ENCODE data around the gene CDC42. TPM values are rescaled to one million over a fixed set of nuclear protein-coding genes. Genes with fewer than 3 reads are reported as not detected.

CDC42 gene
- total RNA-seq, 4 donors from 2014 or later, result 186 to 260 (median 205) TPM

DNA sequence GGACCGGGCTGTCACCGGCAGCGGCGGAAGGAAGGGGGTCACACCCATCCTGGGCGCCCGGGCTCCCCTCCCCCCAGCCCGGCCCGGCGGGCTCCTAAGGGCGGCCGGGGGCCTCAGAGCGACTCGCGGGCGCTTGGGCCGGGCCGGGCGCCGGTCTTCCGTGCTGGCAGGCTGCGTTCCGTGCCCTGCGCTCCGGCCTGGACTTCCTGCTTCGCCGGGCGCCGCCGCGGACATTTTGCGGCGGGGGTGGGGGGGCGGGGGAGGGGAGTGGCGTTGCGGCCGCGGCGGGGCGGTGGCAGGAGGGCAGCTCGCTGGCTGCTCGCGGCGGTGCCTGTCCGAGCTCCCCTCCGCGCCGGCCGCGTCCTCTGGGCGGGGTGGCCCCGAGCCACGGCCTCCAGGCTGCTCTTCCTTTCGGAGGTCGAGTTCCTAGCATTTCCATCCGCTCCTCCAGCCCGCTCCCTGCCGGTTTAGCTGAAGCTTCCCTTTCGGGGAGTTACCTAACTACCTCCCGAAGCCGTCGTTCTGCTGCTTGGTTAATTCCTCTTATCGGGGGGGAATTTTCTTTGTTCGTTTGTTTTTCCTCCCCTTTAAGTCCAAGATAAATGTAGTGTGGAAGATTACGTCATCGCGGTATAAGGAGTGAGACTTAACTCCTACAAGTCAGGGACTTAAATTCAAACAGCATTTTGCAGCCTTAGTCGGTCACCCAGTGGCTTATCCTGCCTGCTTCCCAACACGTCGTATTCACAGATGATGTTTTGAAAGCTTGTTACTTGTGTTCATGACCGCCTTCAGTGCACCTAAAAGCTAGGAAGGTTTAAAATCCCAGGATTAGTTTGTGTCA lies 730 bp downstream of the CDC42 start:
- ATAC-seq (ENCODE audit: low FRiP score) (peak; percentile 58), DNase-seq (ENCODE audit: low spot score) (no peak)
- TF ChIP-seq, protein P1, sequence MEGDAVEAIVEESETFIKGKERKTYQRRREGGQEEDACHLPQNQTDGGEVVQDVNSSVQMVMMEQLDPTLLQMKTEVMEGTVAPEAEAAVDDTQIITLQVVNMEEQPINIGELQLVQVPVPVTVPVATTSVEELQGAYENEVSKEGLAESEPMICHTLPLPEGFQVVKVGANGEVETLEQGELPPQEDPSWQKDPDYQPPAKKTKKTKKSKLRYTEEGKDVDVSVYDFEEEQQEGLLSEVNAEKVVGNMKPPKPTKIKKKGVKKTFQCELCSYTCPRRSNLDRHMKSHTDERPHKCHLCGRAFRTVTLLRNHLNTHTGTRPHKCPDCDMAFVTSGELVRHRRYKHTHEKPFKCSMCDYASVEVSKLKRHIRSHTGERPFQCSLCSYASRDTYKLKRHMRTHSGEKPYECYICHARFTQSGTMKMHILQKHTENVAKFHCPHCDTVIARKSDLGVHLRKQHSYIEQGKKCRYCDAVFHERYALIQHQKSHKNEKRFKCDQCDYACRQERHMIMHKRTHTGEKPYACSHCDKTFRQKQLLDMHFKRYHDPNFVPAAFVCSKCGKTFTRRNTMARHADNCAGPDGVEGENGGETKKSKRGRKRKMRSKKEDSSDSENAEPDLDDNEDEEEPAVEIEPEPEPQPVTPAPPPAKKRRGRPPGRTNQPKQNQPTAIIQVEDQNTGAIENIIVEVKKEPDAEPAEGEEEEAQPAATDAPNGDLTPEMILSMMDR (IDR thresholded peaks at IDR 0.05), result no peak

DNA sequence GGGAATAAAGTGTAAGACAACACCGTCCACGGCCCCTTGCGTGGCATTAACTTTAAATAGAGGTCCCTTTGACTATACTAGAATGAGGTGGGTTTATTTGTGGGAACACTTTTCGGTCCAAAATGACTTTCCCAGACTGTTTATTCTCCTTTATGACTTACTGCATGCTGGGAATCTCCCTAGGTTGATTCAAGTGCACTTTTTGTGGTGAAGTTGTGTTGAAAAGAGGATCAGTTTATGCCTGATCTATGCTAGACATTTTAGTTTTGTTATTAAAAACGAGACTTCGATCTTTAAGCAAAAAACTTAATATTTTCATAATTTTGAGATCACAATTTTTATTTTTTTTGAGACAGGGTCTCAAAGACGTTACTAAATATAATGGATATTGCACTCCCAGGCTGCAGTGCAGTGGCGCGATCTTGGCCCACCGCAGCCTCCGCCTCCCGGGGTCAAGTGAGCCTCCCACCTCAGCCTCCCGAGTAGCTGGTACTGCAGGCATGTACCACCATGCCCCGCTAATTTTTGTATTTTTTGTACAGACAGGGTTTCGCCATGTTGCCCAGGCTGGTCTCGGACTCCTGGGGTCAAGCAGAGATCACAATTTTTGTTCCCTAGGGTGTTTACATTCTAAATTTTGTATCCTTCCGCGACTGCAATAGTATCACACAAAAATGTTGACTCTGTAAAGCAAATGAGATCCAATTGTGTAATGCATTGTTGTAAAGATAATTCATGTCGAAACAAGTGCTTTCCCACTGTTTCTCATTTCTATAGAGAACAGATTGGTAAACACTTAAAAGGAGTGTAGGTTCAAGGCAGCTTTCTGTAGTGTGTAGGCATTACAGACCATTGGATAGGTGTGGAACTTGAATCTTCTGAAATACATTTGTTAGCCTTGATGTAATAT lies 1.6 kb downstream of the CDC42 start:
- TF ChIP-seq, protein P1 (IDR thresholded peaks at IDR 0.05), result no peak
- DNase-seq (ENCODE audit: low spot score), result no peak

DNA sequence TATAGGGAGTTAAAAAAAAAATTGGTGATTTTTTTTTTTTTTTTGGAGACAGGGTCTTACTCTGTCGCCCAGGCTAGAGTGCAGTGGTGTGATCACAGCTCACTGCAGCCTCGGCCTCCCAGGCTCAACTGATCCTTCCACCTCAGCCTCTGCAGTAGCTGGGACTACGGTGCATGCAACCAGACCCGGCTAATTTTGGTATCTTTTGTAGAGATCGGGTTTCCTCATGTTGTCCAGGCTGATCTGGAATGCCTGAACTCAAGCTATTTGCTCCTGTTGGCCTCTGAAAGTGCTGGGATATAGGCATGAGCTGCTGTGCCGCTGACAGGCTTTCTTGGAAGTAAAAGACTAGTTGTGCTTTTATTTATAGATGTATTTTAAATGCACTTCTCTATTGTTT lies 3.0 kb downstream of the CDC42 start:
- ATAC-seq (ENCODE audit: low FRiP score) (no peak), DNase-seq (ENCODE audit: low spot score) (no peak)
- TF ChIP-seq, protein P1 (IDR thresholded peaks at IDR 0.05), result no peak

More for the DNA sequence above, 1.6 kb downstream of the CDC42 start:
- no peak for ATAC-seq (ENCODE audit: low FRiP score)

DNA sequence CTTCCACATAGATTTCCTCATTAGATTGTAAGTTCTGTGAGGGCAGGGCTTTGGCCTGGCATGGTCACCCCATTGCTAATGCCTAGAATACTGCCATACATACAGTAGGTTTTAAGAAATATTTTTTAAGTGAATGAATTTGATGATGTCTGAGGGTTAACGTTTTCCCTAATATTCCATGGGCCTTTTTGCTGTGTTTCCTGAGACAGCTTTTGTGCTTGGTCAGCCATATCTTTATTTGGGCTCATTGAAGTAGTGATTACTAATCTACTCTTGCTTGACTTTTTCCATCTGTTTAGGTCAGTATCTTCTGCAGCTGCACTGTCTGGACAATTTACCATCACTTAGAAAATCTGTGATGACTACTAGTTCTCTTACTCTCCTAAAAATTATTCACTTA lies 3.5 kb downstream of the CDC42 start:
- DNase-seq (ENCODE audit: low spot score), result no peak
- ATAC-seq (ENCODE audit: low FRiP score), result no peak
- TF ChIP-seq, protein P1 (IDR thresholded peaks at IDR 0.05), result no peak

DNA sequence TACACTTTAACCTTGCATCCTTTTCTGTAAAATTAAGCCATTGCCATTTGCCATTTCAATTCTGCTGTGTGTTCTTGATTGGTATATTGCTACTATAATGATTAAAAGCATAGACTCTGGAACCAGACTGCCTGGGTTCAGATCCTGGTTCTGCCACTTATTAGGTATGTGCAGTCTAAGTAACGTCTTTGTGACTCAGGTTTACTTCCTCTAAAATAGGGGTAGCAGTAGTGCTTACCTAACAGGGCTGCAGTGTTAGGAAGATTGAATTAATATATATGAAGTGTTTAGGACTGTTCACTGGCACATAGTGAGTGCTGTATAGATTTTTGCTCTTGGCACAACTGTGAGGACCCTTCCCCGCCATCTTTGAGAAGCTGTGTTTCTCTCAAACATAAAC lies 4.4 kb downstream of the CDC42 start:
- DNase-seq (ENCODE audit: low spot score) (no peak), ATAC-seq (ENCODE audit: low FRiP score) (no peak)
- TF ChIP-seq, protein P1 (IDR thresholded peaks at IDR 0.05), result no peak

DNA sequence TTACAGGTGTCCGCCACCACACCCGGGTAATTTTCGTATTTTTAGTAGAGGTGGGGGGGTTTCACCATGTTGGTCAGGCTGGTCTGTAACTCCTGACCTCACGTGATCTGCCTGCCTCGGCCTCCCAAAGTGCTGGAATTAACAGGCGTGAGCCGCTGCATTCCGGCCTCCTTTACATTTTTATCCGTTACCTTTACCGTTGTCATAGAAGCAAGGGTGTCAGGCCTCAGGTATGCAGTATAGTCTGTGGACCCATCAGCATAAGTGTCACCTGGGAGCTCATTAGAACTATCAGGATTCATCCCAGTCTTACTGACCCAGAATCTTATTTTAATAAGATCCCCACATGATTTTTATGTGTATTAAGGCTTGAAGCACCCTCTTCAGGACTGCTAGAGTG lies 5.4 kb downstream of the CDC42 start:
- no peak for DNase-seq (ENCODE audit: low spot score)
- TF ChIP-seq, protein P1 (IDR thresholded peaks at IDR 0.05), result no peak
- no peak for ATAC-seq (ENCODE audit: low FRiP score)
